DOHH2 (cell line): Measurements from ENCODE around the gene ASB6.

Source experiments
- H3F3A ChIP-seq: fragments of 200-600 bp; sonication (generic), shearing (Covaris generic); 2 replicates; pipeline ENCODE4 v1.6.0; 2016; ENCODE audit warnings: antibody characterized with exemption, mild to moderate bottlenecking; ENCODE audit not compliant: control insufficient read depth, insufficient read depth
- H3K27ac ChIP-seq: fragments of 200-600 bp; sonication (generic); 2 replicates; pipeline ENCODE4 v1.5.1; 2014; ENCODE audit warnings: low read depth, mild to moderate bottlenecking, low read length, moderate library complexity
- H3K27me3 ChIP-seq: fragments of 200-600 bp; sonication (generic); 2 replicates; pipeline ENCODE4 v1.6.1; 2014; ENCODE audit warnings: mild to moderate bottlenecking, low read length, mixed read lengths; ENCODE audit not compliant: control insufficient read depth
- H3K36me3 ChIP-seq: fragments of 200-600 bp; sonication (generic); 2 replicates; pipeline ENCODE4 v1.6.1; 2014; ENCODE audit warnings: mild to moderate bottlenecking, low read length, moderate library complexity, mixed read lengths; ENCODE audit not compliant: control insufficient read depth
- H3K4me1 ChIP-seq: fragments of 200-600 bp; sonication (generic); 2 replicates; pipeline ENCODE4 v1.6.1; 2014; ENCODE audit warnings: mild to moderate bottlenecking, low read length, mixed read lengths; ENCODE audit not compliant: control insufficient read depth
- H3K4me2 ChIP-seq: fragments of 200-600 bp; sonication (generic); 2 replicates; pipeline ENCODE4 v1.6.0; 2014; ENCODE audit warnings: mild to moderate bottlenecking, low read length, moderate library complexity
- H3K4me3 ChIP-seq: fragments of 200-600 bp; sonication (generic); 2 replicates; pipeline ENCODE4 v1.5.1; 2014; ENCODE audit warnings: mild to moderate bottlenecking, low read length, mixed read lengths
- H3K79me2 ChIP-seq: fragments of 200-600 bp; sonication (generic); 2 replicates; pipeline ENCODE4 v1.6.1; 2014; ENCODE audit warnings: mild to moderate bottlenecking, low read length, mixed read lengths; ENCODE audit not compliant: control insufficient read depth
- H3K9me2 ChIP-seq: fragments of 200-600 bp; sonication (generic); replicated peaks from 2 replicates; pipeline ENCODE4 v1.6.1; 2014; ENCODE audit warnings: mild to moderate bottlenecking, low read length, mixed read lengths; ENCODE audit not compliant: control insufficient read depth
- H3K9me3 ChIP-seq: fragments of 200-600 bp; sonication (generic); 2 replicates; pipeline ENCODE4 v1.6.1; 2014; ENCODE audit warnings: antibody characterized with exemption, low read length, mixed read lengths; ENCODE audit not compliant: control insufficient read depth, insufficient read depth
- H4K20me1 ChIP-seq: fragments of 200-600 bp; sonication (generic); 2 replicates; pipeline ENCODE4 v1.6.0; 2014; ENCODE audit warnings: low read depth, mild to moderate bottlenecking, antibody characterized with exemption, low read length, moderate library complexity; ENCODE audit not compliant: control insufficient read depth, insufficient read depth
- CTCF ChIP-seq: fragments of 200-600 bp; sonication (generic); IDR thresholded peaks from one replicate; pipeline ENCODE4 v1.5.1; 2014; ENCODE audit warnings: antibody characterized with exemption, mild to moderate bottlenecking, low read depth, low read length; ENCODE audit not compliant: poor library complexity, severe bottlenecking
- EZH2phosphoT487 ChIP-seq: fragments of 200-600 bp; sonication (generic); IDR thresholded peaks from 2 replicates; pipeline ENCODE4 v1.6.1; 2017; ENCODE audit warnings: borderline replicate concordance, mild to moderate bottlenecking, antibody characterized with exemption, low read length, moderate library complexity, mixed read lengths

The ASB6 gene

GRCh38 chr9:129602598-129603415, 39.1 kb downstream of the ASB6 start:
- Histone ChIP-seq H3K4me3 (peak overlapping the region; percentile 18; the same call in 1 of the 2 replicates), H3K79me2 (no peaks in the 10 kb centered on the region), H3K27ac (no peak overlapping the region), H3K27me3 (peaks cover 11% of the 10 kb centered on the region), H3K4me1 (peaks cover 26% of the 10 kb centered on the region), H4K20me1 (no peaks in the 10 kb centered on the region), H3F3A (no peaks in the 10 kb centered on the region), H3K4me2 (peak overlapping the region; percentile 43), H3K9me2 (no peaks in the 10 kb centered on the region), H3K9me3 (no peaks in the 10 kb centered on the region), H3K36me3 (no peaks in the 10 kb centered on the region)
- TF ChIP-seq EZH2phosphoT487 (no peak), CTCF (no peak)

GRCh38 chr9:129601082-129601674, 40.8 kb downstream of the ASB6 start:
- no peaks in the 10 kb centered on the region for H3K9me2 ChIP-seq
- H3F3A ChIP-seq, result no peaks in the 10 kb centered on the region
- H3K4me1 ChIP-seq, result peaks cover 18% of the 10 kb centered on the region
- TF ChIP-seq EZH2phosphoT487, result no peak
- TF ChIP-seq CTCF, result no peak
- H3K27me3 ChIP-seq, result peaks cover 23% of the 10 kb centered on the region
- H3K4me3 ChIP-seq, result no peak overlapping the region
- no peak overlapping the region for H3K27ac ChIP-seq
- no peaks in the 10 kb centered on the region for H3K36me3 ChIP-seq
- H3K9me3 ChIP-seq, result no peaks in the 10 kb centered on the region
- no peaks in the 10 kb centered on the region for H3K79me2 ChIP-seq
- no peak overlapping the region for H3K4me2 ChIP-seq
- no peaks in the 10 kb centered on the region for H4K20me1 ChIP-seq

GRCh38 chr9:129598089-129598596, 43.8 kb downstream of the ASB6 start:
- H3K9me2 ChIP-seq, result no peaks in the 10 kb centered on the region
- H3K79me2 ChIP-seq, result no peaks in the 10 kb centered on the region
- H3K4me3 ChIP-seq, result no peak overlapping the region
- TF ChIP-seq CTCF (no peak), EZH2phosphoT487 (no peak)
- H3K4me2 ChIP-seq, result no peak overlapping the region
- no peak overlapping the region for H3K27ac ChIP-seq
- no peaks in the 10 kb centered on the region for H3F3A ChIP-seq
- no peaks in the 10 kb centered on the region for H3K9me3 ChIP-seq
- no peaks in the 10 kb centered on the region for H4K20me1 ChIP-seq
- peaks cover 38% of the 10 kb centered on the region for H3K27me3 ChIP-seq
- peaks cover 14% of the 10 kb centered on the region for H3K4me1 ChIP-seq
- H3K36me3 ChIP-seq, result no peaks in the 10 kb centered on the region
